HepG2 (cell line): Measurements from ENCODE around the gene DIP2C.

Source experiments
- EZH2 ChIP-seq: conservative IDR thresholded peaks from 2 replicates; pipeline ENCODE4 v1.6.1; 2012; ENCODE audit warnings: mild to moderate bottlenecking, low read depth, low read length, moderate library complexity
- GTF2F1 ChIP-seq: fragments of 150-350 bp; IDR thresholded peaks from 2 replicates; pipeline ENCODE4 v1.6.1; 2014; ENCODE audit warnings: low read length
- KDM4B ChIP-seq: sonication (generic); formaldehyde crosslinking; IDR thresholded peaks from 2 replicates; pipeline ENCODE4 v1.4.0; 2020; ENCODE audit warnings: missing genetic modification reagents
- NFYB ChIP-seq: sonication (generic); formaldehyde crosslinking; IDR thresholded peaks from 2 replicates; pipeline ENCODE4 v1.4.0; 2020; ENCODE audit warnings: missing genetic modification reagents
- RAD21 ChIP-seq: fragments of 450-650 bp; formaldehyde crosslinking; IDR thresholded peaks from 2 replicates; pipeline ENCODE4 v1.5.0; 2020; ENCODE audit warnings: mild to moderate bottlenecking
- TCF12 ChIP-seq, 2 experiments: fragments of 450-650 bp in 1 of 2; sonication (generic) in 1 of 2; formaldehyde crosslinking in 1 of 2; IDR thresholded peaks; 2 replicates each; pipeline versions ENCODE4 v1.6.1 to v1.8.0; 2017 to 2022; ENCODE audit warnings: antibody characterized with exemption in 1 of 2, mild to moderate bottlenecking in 1 of 2, missing genetic modification reagents in 1 of 2, moderate library complexity in 1 of 2
- TCF7 ChIP-seq: sonication (generic); IDR thresholded peaks from 2 replicates; pipeline ENCODE4 v1.6.1; 2016; ENCODE audit warnings: antibody characterized with exemption, low read depth
- ZKSCAN8 ChIP-seq: IDR thresholded peaks from 2 replicates; pipeline ENCODE4 v1.6.1; 2016; ENCODE audit warnings: borderline replicate concordance, missing genetic modification reagents, missing compliant biosample characterization
- ZNF766 ChIP-seq: sonication (generic); formaldehyde crosslinking; IDR thresholded peaks from 2 replicates; pipeline ENCODE4 v1.5.0; 2020; ENCODE audit warnings: missing genetic modification reagents, borderline replicate concordance
- TF ChIP-seq, protein P1 (sequence below): sonication (generic); formaldehyde crosslinking; IDR thresholded peaks from 2 replicates; pipeline ENCODE4 v1.9.0; 2021; ENCODE audit warnings: missing genetic modification reagents, mild to moderate bottlenecking, borderline replicate concordance
- TF ChIP-seq, protein P2 (sequence below): IDR thresholded peaks from 2 replicates; pipeline ENCODE4 v1.6.1; 2012; ENCODE audit warnings: inconsistent platforms
- TF ChIP-seq, protein P3 (sequence below), 2 experiments: sonication (generic) in 1 of 2; formaldehyde crosslinking in 1 of 2; IDR thresholded peaks; 2 replicates each; pipeline versions ENCODE4 v1.4.0 to v1.6.1; 2018 to 2020; ENCODE audit warnings: missing genetic modification reagents in 2 of 2, borderline replicate concordance in 1 of 2, low read depth in 1 of 2, mild to moderate bottlenecking in 1 of 2, missing biosample characterization in 1 of 2
- TF ChIP-seq, protein P4 (sequence below): sonication (generic); formaldehyde crosslinking; IDR thresholded peaks from 2 replicates; pipeline ENCODE4 v1.8.0; 2022; ENCODE audit warnings: low read depth, missing genetic modification reagents

DNA sequence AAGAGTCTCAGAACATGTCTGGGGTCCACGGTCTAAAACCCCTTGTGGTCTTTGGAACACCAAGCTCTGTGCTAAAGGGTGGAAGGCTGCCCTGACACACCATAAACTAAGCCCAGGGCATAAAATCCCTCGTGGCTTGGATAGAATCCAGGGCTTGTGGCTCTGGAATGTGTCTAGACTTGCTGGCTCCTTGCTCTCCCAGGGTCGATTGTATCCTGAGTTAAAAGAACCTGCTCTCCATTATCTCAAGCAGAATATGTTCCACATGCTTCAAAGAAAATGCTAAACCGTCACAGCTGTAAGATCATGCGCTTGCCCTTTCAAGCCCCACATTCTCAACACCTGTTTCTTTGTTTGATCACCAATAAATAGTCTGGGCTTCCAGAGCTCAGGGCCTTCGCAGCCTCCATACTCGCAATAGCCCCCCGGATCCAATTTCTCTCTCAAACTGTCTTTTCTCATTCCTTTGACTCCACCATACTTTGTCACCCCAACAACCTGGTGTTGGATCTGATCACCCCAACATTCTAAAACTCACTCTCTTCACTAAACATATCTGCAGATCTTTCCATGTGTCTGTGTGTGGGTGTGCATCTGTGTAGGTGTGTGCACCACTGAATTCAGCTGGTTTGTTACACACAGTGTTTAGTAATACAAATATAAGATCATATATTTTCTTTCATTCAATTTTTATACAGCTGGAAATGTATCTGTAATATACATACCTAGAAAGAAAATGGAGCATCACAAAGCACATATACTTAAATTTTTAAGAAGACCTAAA lies 315.8 kb downstream of the DIP2C start:
- peak; percentile 22; the same call in 1 of the 2 replicates for TF ChIP-seq TCF7
- no peak for TF ChIP-seq RAD21 (CRISPR knock-in tag)
- TF ChIP-seq ZNF766 (CRISPR knock-in tag), result no peak
- no peak for TF ChIP-seq ZKSCAN8
- no peak for TF ChIP-seq TCF12 (IDR thresholded peaks at IDR 0.05)
- TF ChIP-seq TCF12 (CRISPR knock-in tag; IDR thresholded peaks at IDR 0.05), result no peak
- TF ChIP-seq GTF2F1, result no peak
- TF ChIP-seq NFYB (CRISPR knock-in tag), result no peak
- TF ChIP-seq, protein P1, sequence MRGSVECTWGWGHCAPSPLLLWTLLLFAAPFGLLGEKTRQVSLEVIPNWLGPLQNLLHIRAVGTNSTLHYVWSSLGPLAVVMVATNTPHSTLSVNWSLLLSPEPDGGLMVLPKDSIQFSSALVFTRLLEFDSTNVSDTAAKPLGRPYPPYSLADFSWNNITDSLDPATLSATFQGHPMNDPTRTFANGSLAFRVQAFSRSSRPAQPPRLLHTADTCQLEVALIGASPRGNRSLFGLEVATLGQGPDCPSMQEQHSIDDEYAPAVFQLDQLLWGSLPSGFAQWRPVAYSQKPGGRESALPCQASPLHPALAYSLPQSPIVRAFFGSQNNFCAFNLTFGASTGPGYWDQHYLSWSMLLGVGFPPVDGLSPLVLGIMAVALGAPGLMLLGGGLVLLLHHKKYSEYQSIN (CRISPR knock-in tag), result no peak
- TF ChIP-seq EZH2, result no peak
- TF ChIP-seq, protein P2, sequence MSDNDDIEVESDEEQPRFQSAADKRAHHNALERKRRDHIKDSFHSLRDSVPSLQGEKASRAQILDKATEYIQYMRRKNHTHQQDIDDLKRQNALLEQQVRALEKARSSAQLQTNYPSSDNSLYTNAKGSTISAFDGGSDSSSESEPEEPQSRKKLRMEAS, result no peak
- TF ChIP-seq, protein P3, sequence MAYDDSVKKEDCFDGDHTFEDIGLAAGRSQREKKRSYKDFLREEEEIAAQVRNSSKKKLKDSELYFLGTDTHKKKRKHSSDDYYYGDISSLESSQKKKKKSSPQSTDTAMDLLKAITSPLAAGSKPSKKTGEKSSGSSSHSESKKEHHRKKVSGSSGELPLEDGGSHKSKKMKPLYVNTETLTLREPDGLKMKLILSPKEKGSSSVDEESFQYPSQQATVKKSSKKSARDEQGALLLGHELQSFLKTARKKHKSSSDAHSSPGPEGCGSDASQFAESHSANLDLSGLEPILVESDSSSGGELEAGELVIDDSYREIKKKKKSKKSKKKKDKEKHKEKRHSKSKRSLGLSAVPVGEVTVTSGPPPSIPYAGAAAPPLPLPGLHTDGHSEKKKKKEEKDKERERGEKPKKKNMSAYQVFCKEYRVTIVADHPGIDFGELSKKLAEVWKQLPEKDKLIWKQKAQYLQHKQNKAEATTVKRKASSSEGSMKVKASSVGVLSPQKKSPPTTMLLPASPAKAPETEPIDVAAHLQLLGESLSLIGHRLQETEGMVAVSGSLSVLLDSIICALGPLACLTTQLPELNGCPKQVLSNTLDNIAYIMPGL (CRISPR knock-in tag; IDR thresholded peaks at IDR 0.05; ENCODE audit: borderline replicate concordance in 1 of 2, low read depth in 1 of 2), result no peak
- TF ChIP-seq, protein P4, sequence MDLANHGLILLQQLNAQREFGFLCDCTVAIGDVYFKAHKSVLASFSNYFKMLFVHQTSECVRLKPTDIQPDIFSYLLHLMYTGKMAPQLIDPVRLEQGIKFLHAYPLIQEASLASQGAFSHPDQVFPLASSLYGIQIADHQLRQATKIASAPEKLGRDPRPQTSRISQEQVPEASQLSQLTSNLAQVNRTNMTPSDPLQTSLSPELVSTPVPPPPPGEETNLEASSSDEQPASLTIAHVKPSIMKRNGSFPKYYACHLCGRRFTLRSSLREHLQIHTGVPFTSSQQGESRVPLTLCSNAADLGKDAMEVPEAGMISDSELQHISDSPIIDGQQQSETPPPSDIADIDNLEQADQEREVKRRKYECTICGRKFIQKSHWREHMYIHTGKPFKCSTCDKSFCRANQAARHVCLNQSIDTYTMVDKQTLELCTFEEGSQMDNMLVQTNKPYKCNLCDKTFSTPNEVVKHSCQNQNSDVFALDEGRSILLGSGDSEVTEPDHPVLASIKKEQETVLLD (CRISPR knock-in tag), result no peak
- no peak for TF ChIP-seq KDM4B (CRISPR knock-in tag)
